Fibroblast of mammary gland (primary cell): Measurements from ENCODE around the gene DIABLO.

Source experiments
- DNase-seq: peaks from one replicate; pipeline ENCODE4 v3.0.0-alpha.2; 2010; ENCODE audit warnings: low read depth
- H3K4me3 ChIP-seq: 2 replicates; pipeline ENCODE4 v1.5.1; 2011; ENCODE audit warnings: low read depth, mild to moderate bottlenecking, low read length, moderate library complexity; ENCODE audit not compliant: control insufficient read depth
- CTCF ChIP-seq: conservative IDR thresholded peaks from 2 replicates; pipeline ENCODE4 v1.5.1; 2011; ENCODE audit warnings: low read depth, low read length, inconsistent platforms; ENCODE audit not compliant: control insufficient read depth, insufficient read depth

DIABLO gene

GRCh38 chr12:122158700-122159285, 67.1 kb downstream of the DIABLO start:
- no peak for DNase-seq
- no peak for TF ChIP-seq CTCF
- H3K4me3 ChIP-seq, result no peak overlapping the region
